Measurements from ENCODE around the gene LCT. TPM values are rescaled to one million over a fixed set of nuclear protein-coding genes. Genes with fewer than 3 reads are reported as not detected.

Gene LCT
- total RNA-seq, 2 donors from 2014 or later, result 0.57 TPM; not detected in 1

DNA sequence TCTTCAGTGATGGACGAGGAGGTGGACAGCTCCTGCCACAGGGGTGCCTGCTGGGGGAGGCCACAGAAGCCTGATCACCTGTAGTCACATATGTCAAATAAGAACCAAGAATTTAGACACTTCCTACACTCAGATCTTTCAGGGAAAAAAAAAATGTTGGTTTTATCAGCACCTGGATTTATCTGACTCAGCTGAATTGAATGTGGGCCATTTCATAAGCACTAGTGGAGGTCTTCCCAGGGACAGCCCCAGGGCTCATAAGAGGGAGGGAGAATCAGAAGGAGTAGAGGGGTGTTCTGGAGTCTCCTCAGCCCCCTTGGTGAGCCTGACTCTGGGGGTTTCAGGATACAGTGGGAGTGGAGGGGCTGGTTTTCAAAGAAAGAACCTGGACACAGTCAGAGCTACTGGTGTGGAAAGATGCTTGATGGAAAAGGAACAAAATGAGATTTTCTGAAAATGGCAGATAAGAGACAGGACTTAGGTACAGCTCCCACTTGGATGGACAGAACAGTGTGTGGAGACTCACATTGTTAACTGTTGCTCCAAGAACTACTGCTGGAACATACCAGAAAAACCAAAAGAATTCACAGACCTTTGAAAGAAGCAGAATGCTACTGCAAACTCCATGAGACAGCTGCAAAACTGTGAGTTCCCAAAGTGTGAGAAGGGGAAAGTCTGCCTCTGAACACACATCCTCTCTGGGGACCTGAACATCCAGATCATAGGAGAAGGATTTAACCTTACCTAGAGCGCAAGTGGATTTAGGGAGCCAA, 45.4 kb downstream of the LCT start:
- no peaks in the 10 kb centered on the region for H3K4me1 ChIP-seq (replicated peaks)
- H3K4me3 ChIP-seq, result no peak overlapping the region
- H3K27me3 ChIP-seq (replicated peaks; ENCODE audit: insufficient read depth), result no peaks in the 10 kb centered on the region
- no peak for TF ChIP-seq CTCF (IDR thresholded peaks at IDR 0.05)
- no peak for TF ChIP-seq POLR2A (IDR thresholded peaks at IDR 0.05)
- TF ChIP-seq POLR2AphosphoS5 (IDR thresholded peaks at IDR 0.05), result no peak
- no peaks in the 10 kb centered on the region for H3K36me3 ChIP-seq
- no peaks in the 10 kb centered on the region for H3K9me3 ChIP-seq
- H3K27ac ChIP-seq, result no peak overlapping the region
- 97% methylated on average over 2 of the region's 2 CpGs for WGBS
- intact Hi-C loops (cut with DNase I), result no loop called here
- no peak for DNase-seq (ENCODE audit: low spot score)

GRCh38 chr2:135790423-135790822, 46.6 kb downstream of the LCT start:
- 94% methylated on average over 10 of the region's 10 CpGs for WGBS
- Histone ChIP-seq H3K9me3 (no peaks in the 10 kb centered on the region), H3K36me3 (no peaks in the 10 kb centered on the region), H3K27ac (no peak overlapping the region), H3K4me3 (no peak overlapping the region), H3K4me1 (replicated peaks) (no peaks in the 10 kb centered on the region), H3K27me3 (replicated peaks; ENCODE audit: insufficient read depth) (no peaks in the 10 kb centered on the region)
- no peak for TF ChIP-seq POLR2AphosphoS5 (IDR thresholded peaks at IDR 0.05)
- TF ChIP-seq CTCF (IDR thresholded peaks at IDR 0.05), result no peak
- no peak for TF ChIP-seq POLR2A (IDR thresholded peaks at IDR 0.05)
- intact Hi-C loops (cut with DNase I), result no loop called here
- DNase-seq (ENCODE audit: low spot score), result no peak

- no peak overlapping the region for H3K4me3 ChIP-seq
- DNase-seq (ENCODE audit: low spot score), result no peak
- H3K27ac ChIP-seq, result no peak overlapping the region
- 94% methylated on average over 5 of the region's 5 CpGs for WGBS
- H3K4me1 ChIP-seq (replicated peaks), result no peaks in the 10 kb centered on the region
- peaks cover 0 to 4% of the 10 kb centered on the region in 2 donors for H3K36me3 ChIP-seq
- H3K9me3 ChIP-seq, result no peaks in the 10 kb centered on the region
- no peaks in the 10 kb centered on the region for H3K27me3 ChIP-seq (replicated peaks; ENCODE audit: insufficient read depth)
- TF ChIP-seq POLR2A (IDR thresholded peaks at IDR 0.05), result no peak
- no peak for TF ChIP-seq POLR2AphosphoS5 (IDR thresholded peaks at IDR 0.05)
- no peak for TF ChIP-seq CTCF (IDR thresholded peaks at IDR 0.05)
- intact Hi-C loops (cut with DNase I), result no loop called here
These were observed 50.2 kb downstream of the LCT start for GRCh38 chr2:135786823-135787222.

- no peaks in the 10 kb centered on the region for H3K27me3 ChIP-seq (replicated peaks; ENCODE audit: insufficient read depth)
- H3K4me3 ChIP-seq, result no peak overlapping the region
- TF ChIP-seq CTCF (IDR thresholded peaks at IDR 0.05) (peak in 1 of 4 experiments; percentile 8), POLR2A (IDR thresholded peaks at IDR 0.05) (no peak)
- intact Hi-C loops (cut with DNase I), result no loop called here
- no peak overlapping the region for H3K27ac ChIP-seq
- H3K4me1 ChIP-seq (replicated peaks), result no peaks in the 10 kb centered on the region
- H3K36me3 ChIP-seq, result peaks cover 0 to 11% of the 10 kb centered on the region in 2 donors
- no peak for DNase-seq (ENCODE audit: low spot score)
- whole genome bisulfite sequencing, result 94% methylated on average over 2 of the region's 2 CpGs
- no peaks in the 10 kb centered on the region for H3K9me3 ChIP-seq
These were observed 52.0 kb downstream of the LCT start for GRCh38 chr2:135785032-135785431.

DNA sequence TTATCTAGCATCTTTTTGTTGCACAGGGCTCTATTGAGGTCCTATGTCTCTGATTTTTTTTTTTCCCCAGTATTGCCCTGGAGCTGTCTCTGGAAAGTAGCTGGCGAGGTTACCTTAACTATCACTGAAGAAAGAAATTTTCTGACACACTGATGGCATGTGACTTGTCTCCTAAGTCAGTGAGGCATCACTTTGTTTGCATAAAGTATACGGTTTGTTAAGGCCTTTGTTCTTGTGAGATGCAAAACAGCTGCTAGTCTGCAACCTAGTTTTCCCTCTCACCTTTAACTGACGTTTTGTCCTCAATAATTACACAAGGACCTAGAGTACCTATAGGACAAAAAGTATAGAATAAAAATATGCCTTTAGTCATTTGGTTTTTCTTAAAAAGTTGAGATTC, 53.5 kb downstream of the LCT start:
- intact Hi-C loops (cut with DNase I), result no loop called here
- no peak for DNase-seq (ENCODE audit: low spot score)
- no peaks in the 10 kb centered on the region for H3K27me3 ChIP-seq (replicated peaks; ENCODE audit: insufficient read depth)
- peaks cover 0 to 12% of the 10 kb centered on the region in 2 donors for H3K36me3 ChIP-seq
- TF ChIP-seq CTCF (IDR thresholded peaks at IDR 0.05), result no peak
- TF ChIP-seq POLR2AphosphoS5 (IDR thresholded peaks at IDR 0.05), result no peak
- TF ChIP-seq POLR2A (IDR thresholded peaks at IDR 0.05), result no peak
- no peak overlapping the region for H3K27ac ChIP-seq
- no peaks in the 10 kb centered on the region for H3K9me3 ChIP-seq
- no peak overlapping the region for H3K4me3 ChIP-seq
- no peaks in the 10 kb centered on the region for H3K4me1 ChIP-seq (replicated peaks)
- 67% methylated on average over 3 of the region's 3 CpGs for WGBS
